Stomach (tissue), 9 donors: ENCODE results near the gene AVPR2. TPM values are rescaled to one million over a fixed set of nuclear protein-coding genes. Genes with fewer than 3 reads are reported as not detected.
A peak's percentile ranks its signal among the peaks of the same experiment; 100 is the strongest.

ENCODE experiments used
- DNase-seq, 2 donors: peaks; one replicate each; pipeline versions ENCODE4 v3.0.0 to v3.0.0-alpha.2; 2013 to 2019
- H3K27ac ChIP-seq, 5 donors: fragments of 200-600 bp in 4 of 5; sonication (generic) in 4 of 5; one replicate each; pipeline ENCODE4 v1.5.1; 2013 to 2019; ENCODE audit warnings: mild to moderate bottlenecking in 1 of 5, moderate library complexity in 1 of 5
- H3K27me3 ChIP-seq, 3 donors: fragments of 200-600 bp; sonication (generic); one replicate each; pipeline ENCODE4 v1.5.1; 2017 to 2019; ENCODE audit warnings: mixed run types in 1 of 3
- H3K36me3 ChIP-seq, 4 donors: fragments of 200-600 bp; sonication (generic); 1 replicate in 3 of 4; 2 replicates in 1 of 4; pipeline ENCODE4 v1.5.1; 2016 to 2019
- H3K4me1 ChIP-seq, 4 donors: fragments of 200-600 bp; sonication (generic); one replicate each; pipeline ENCODE4 v1.5.1; 2016 to 2019
- H3K4me3 ChIP-seq, 4 donors: fragments of 200-600 bp; sonication (generic) in 3 of 4; one replicate each; pipeline ENCODE4 v1.5.1; 2016 to 2019; ENCODE audit warnings: mild to moderate bottlenecking in 1 of 4
- H3K9me3 ChIP-seq, 4 donors: fragments of 200-600 bp; sonication (generic); one replicate each; pipeline ENCODE4 v1.5.1; 2016 to 2019
- CTCF ChIP-seq, 7 experiments: fragments of 450-650 bp in 4 of 7; fragments of 200-600 bp in 3 of 7; sonication (generic) in 3 of 7; IDR thresholded peaks; one replicate each; pipeline ENCODE4 v1.5.1; 2016 to 2019; ENCODE audit warnings: antibody characterized with exemption in 7 of 7, control low read depth in 2 of 7, mild to moderate bottlenecking in 1 of 7
- EP300 ChIP-seq: sonication (generic); formaldehyde crosslinking; IDR thresholded peaks from one replicate; pipeline ENCODE4 v1.6.1; 2017; ENCODE audit warnings: antibody characterized with exemption
- POLR2A ChIP-seq, 4 donors: fragments of 450-650 bp; IDR thresholded peaks; one replicate each; pipeline ENCODE4 v1.6.1; 2016; ENCODE audit warnings: antibody characterized with exemption in 4 of 4, control low read depth in 2 of 4, mild to moderate bottlenecking in 1 of 4, moderate library complexity in 1 of 4
- POLR2AphosphoS5 ChIP-seq, 3 donors: sonication (generic); formaldehyde crosslinking; IDR thresholded peaks; one replicate each; pipeline ENCODE4 v1.6.1; 2016; ENCODE audit warnings: antibody characterized with exemption in 3 of 3
- WGBS, 5 donors: extraction: QIAGEN DNeasy Blood & Tissue Kit in 3 of 5; methylation state at CpG; one replicate each; pipeline versions ENCODE4 v1.1.5 to v1.1.7; 2013 to 2018; 5-methylcytosine and 5-hydroxymethylcytosine counted together
- intact Hi-C: fragments of 100-400 bp; cut with DNase I; formaldehyde crosslinking; loops from one replicate; pipeline ENCODE4 v1.15.1; 2023; ENCODE audit warnings: low total_unique reads
- polyA plus RNA-seq, 3 donors: library from polyadenylated mRNA; stranded (reverse); fragments of 200-250 nt; gene quantifications; one replicate each; pipeline ENCODE4 v1.2.3, GENCODE V29; 2013
- total RNA-seq, 5 donors: library from RNA; depleted of rRNA; stranded (reverse); fragments of >200 nt; gene quantifications; one replicate each; pipeline versions ENCODE4 v1.1.0 to v1.2.3, GENCODE V29; 2014 to 2016
- donor health status: healthy with polysubstance abuse.
- donor health status: Bipolar disorder and iron deficiency.
- donor health status: healthy.

AVPR2 gene
- total and polyA plus RNA-seq, 8 donors: 0.19 to 1.4 (median 0.72) TPM; not detected in 4

- peaks cover 0 to 5% (median 0%) of the 10 kb centered on the region in 3 donors for H3K27me3 ChIP-seq
- H3K4me3 ChIP-seq: no peak overlapping the region
- H3K4me1 ChIP-seq: peaks cover 0 to 15% (median 7%) of the 10 kb centered on the region in 4 donors
- TF ChIP-seq POLR2AphosphoS5 (IDR thresholded peaks at IDR 0.05): no peak
- no peak for TF ChIP-seq POLR2A (IDR thresholded peaks at IDR 0.05)
- TF ChIP-seq EP300: no peak
- no peak for TF ChIP-seq CTCF (IDR thresholded peaks at IDR 0.05)
- no peak for DNase-seq
- H3K27ac ChIP-seq: peak overlapping the region in 1 of 5 donors; percentile 79
- 79 to 94% (median 90%) methylated on average over 17 to 35 of the region's 35 CpGs for WGBS, 5 donors
- H3K36me3 ChIP-seq: peaks cover 42 to 100% (median 97%) of the 10 kb centered on the region in 4 donors
- no peaks in the 10 kb centered on the region for H3K9me3 ChIP-seq
- intact Hi-C loops: no loop called here
These were observed 51.8 kb downstream of the AVPR2 start for GRCh38 chrX:153956044-153956907.

Other genes with a start within 250 kb of the AVPR2 start
- gene PNCK, start 230.9 kb upstream of the AVPR2 start, total RNA-seq: 10 to 100 TPM in 2 of 5 donors, 1 to 10 TPM in 2, under 1 TPM in 1; 0.87 to 21.0 (median 8.3) TPM
- 10 to 100 TPM in 1 of 3 donors, under 1 TPM in 1, not detected in 1; 0.44 to 14.9 TPM for gene PNCK, start 230.9 kb upstream of the AVPR2 start, polyA plus RNA-seq
- 10 to 100 TPM; 17.7 to 32.7 (median 19.1) TPM for gene SLC6A8, start 216.7 kb upstream of the AVPR2 start, total RNA-seq
- 10 to 100 TPM in 2 of 3 donors, 1 to 10 TPM in 1; 7.3 to 30.9 (median 15.9) TPM for gene SLC6A8, start 216.7 kb upstream of the AVPR2 start, polyA plus RNA-seq
- 100 to 1,000 TPM in 1 of 5 donors, 10 to 100 TPM in 3, under 1 TPM in 1; 0.58 to 121 (median 75.9) TPM for gene BCAP31, start 180.3 kb upstream of the AVPR2 start, total RNA-seq
- gene BCAP31, start 180.3 kb upstream of the AVPR2 start, polyA plus RNA-seq: 100 to 1,000 TPM in 1 of 3 donors, 10 to 100 TPM in 2; 49.6 to 156 (median 88.0) TPM
- 10 to 100 TPM in 3 of 5 donors, 1 to 10 TPM in 2; 2.4 to 22.3 (median 14.5) TPM for gene ABCD1, start 179.8 kb upstream of the AVPR2 start, total RNA-seq
- gene ABCD1, start 179.8 kb upstream of the AVPR2 start, polyA plus RNA-seq: 1 to 10 TPM; 3.2 to 3.7 (median 3.4) TPM
- 10 to 100 TPM in 3 of 5 donors, 1 to 10 TPM in 2; 1.8 to 49.2 (median 18.7) TPM for gene PLXNB3, start 140.4 kb upstream of the AVPR2 start, total RNA-seq
- 10 to 100 TPM in 1 of 3 donors, 1 to 10 TPM in 2; 5.2 to 11.9 (median 6.0) TPM for gene PLXNB3, start 140.4 kb upstream of the AVPR2 start, polyA plus RNA-seq
- 1 to 10 TPM in 3 of 5 donors, not detected in 2; 1.1 to 3.6 (median 1.6) TPM for gene SRPK3, start 123.6 kb upstream of the AVPR2 start, total RNA-seq
- 1 to 10 TPM in 1 of 3 donors, under 1 TPM in 2; 0.35 to 1.7 (median 0.46) TPM for gene SRPK3, start 123.6 kb upstream of the AVPR2 start, polyA plus RNA-seq
- 100 to 1,000 TPM in 1 of 5 donors, 10 to 100 TPM in 4; 31.0 to 186 (median 54.0) TPM for gene IDH3G, start 110.3 kb upstream of the AVPR2 start, total RNA-seq
- 10 to 100 TPM; 52.3 to 57.7 (median 54.4) TPM for gene IDH3G, start 110.3 kb upstream of the AVPR2 start, polyA plus RNA-seq
- 100 to 1,000 TPM in 3 of 5 donors, 10 to 100 TPM in 2; 13.9 to 186 (median 150) TPM for gene SSR4, start 110.0 kb upstream of the AVPR2 start, total RNA-seq
- gene SSR4, start 110.0 kb upstream of the AVPR2 start, polyA plus RNA-seq: 100 to 1,000 TPM; 554 to 717 (median 646) TPM
- 10 to 100 TPM in 1 of 5 donors, 1 to 10 TPM in 4; 4.6 to 11.1 (median 6.7) TPM for gene PDZD4, start 74.1 kb upstream of the AVPR2 start, total RNA-seq
- 1 to 10 TPM; 2.1 to 5.5 (median 3.4) TPM for gene PDZD4, start 74.1 kb upstream of the AVPR2 start, polyA plus RNA-seq
- 10 to 100 TPM in 1 of 5 donors, 1 to 10 TPM in 3, under 1 TPM in 1; under 0.01 to 19.1 (median 2.8) TPM for gene L1CAM, start 18.5 kb upstream of the AVPR2 start, total RNA-seq
- 1 to 10 TPM in 1 of 3 donors, under 1 TPM in 2; 0.62 to 3.1 (median 0.76) TPM for gene L1CAM, start 18.5 kb upstream of the AVPR2 start, polyA plus RNA-seq
- gene ARHGAP4, start 21.6 kb downstream of the AVPR2 start, total RNA-seq: 10 to 100 TPM; 18.5 to 93.9 (median 67.7) TPM
- 10 to 100 TPM; 24.9 to 35.5 (median 25.2) TPM for gene ARHGAP4, start 21.6 kb downstream of the AVPR2 start, polyA plus RNA-seq
- gene NAA10, start 30.4 kb downstream of the AVPR2 start, total RNA-seq: 10 to 100 TPM; 23.2 to 63.8 (median 35.6) TPM
- 100 to 1,000 TPM; 114 to 161 (median 125) TPM for gene NAA10, start 30.4 kb downstream of the AVPR2 start, polyA plus RNA-seq
- gene RENBP, start 40.0 kb downstream of the AVPR2 start, total RNA-seq: 1 to 10 TPM in 2 of 5 donors, not detected in 3; 2.3 to 8.3 TPM
- gene RENBP, start 40.0 kb downstream of the AVPR2 start, polyA plus RNA-seq: 10 to 100 TPM in 1 of 3 donors, 1 to 10 TPM in 2; 4.4 to 12.7 (median 8.1) TPM
- gene HCFC1, start 67.1 kb downstream of the AVPR2 start, total RNA-seq: 10 to 100 TPM; 13.2 to 61.6 (median 35.3) TPM
- gene HCFC1, start 67.1 kb downstream of the AVPR2 start, polyA plus RNA-seq: 10 to 100 TPM in 2 of 3 donors, 1 to 10 TPM in 1; 9.0 to 13.9 (median 12.6) TPM
- 10 to 100 TPM in 1 of 5 donors, 1 to 10 TPM in 2, under 1 TPM in 1, not detected in 1; 0.89 to 16.2 (median 2.9) TPM for gene TMEM187, start 68.1 kb downstream of the AVPR2 start, total RNA-seq
- 1 to 10 TPM; 2.3 to 7.0 (median 6.3) TPM for gene TMEM187, start 68.1 kb downstream of the AVPR2 start, polyA plus RNA-seq
- 100 to 1,000 TPM in 2 of 5 donors, 10 to 100 TPM in 3; 25.5 to 211 (median 75.2) TPM for gene IRAK1, start 115.2 kb downstream of the AVPR2 start, total RNA-seq
- gene IRAK1, start 115.2 kb downstream of the AVPR2 start, polyA plus RNA-seq: 10 to 100 TPM; 52.1 to 73.9 (median 59.1) TPM
- 10 to 100 TPM; 14.5 to 47.9 (median 23.5) TPM for gene MECP2, start 193.0 kb downstream of the AVPR2 start, total RNA-seq
- 10 to 100 TPM; 10.7 to 14.7 (median 11.0) TPM for gene MECP2, start 193.0 kb downstream of the AVPR2 start, polyA plus RNA-seq
- gene OPN1LW, start 239.6 kb downstream of the AVPR2 start, total RNA-seq: not detected
- not detected for gene OPN1LW, start 239.6 kb downstream of the AVPR2 start, polyA plus RNA-seq